ENCODE measurements around the gene RBM23. TPM values are rescaled to one million over a fixed set of nuclear protein-coding genes. Genes with fewer than 3 reads are reported as not detected.

Gene RBM23
- total RNA-seq = 89.1 and 179 TPM in 2 replicates

GRCh38 chr14:22918804-22919600 lies at the start of gene RBM23:
TSS of gene RBM23 (minus strand) at chr14:22919149.

GRCh38 chr14:22929104-22929960 lies 10.4 kb upstream of the RBM23 start, which contains the start of gene PRMT5:
TSS of gene PRMT5 (minus strand) at chr14:22929376. CDS start at chr14:22929361, 15 bp downstream.

DNA sequence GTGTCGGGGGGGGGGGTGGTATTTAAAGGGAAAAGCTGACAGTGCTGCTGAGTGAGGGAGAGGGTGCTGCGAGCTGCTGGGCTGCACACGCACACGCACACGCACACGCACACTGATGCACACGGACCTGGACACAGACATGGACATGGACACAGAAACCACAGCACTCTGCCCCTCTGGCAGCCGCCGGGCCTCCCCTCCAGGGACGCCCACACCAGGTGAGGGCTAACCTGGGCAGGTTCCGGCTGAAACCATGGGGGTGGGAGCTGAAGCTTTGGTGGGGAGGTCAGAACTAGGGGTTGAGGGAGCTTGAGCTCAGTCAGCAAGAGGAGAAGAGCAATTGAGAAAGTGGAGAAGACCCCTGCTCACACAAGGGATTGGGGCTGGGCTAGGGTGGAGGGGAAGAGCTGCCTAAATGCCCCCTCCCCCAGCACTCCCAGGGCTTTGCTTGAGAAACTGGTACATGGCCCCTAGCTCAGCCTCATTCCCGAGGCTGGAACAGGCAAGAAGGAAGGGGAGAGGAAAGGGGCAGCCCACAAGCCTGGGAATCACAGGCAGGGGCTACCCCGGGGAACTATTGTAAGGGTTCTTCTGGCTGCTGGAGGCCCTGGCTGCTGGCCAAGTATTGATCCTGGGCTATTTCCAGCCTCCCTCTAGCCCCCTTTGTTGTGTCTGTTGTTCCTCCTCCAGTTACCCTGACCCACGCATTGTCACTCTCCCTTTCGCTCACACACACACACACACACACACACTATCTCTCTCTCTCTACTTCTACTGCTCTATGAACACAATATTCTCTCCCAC lies 35.6 kb downstream of the RBM23 start, which contains the start of gene REM2:
TSS of gene REM2 (plus strand) at position 50 of the 804 bp plus-strand sequence. CDS start at position 116, 66 bp downstream.

GRCh38 chr14:22871224-22872032 lies 47.5 kb downstream of the RBM23 start, which contains the start of gene LRP10:
TSS of gene LRP10 (plus strand) at chr14:22871740. CDS start at chr14:22872304, 564 bp downstream.

Small RNA genes lying within 50 kb of the gene (small RNA-seq; reads per million reads assigned to genes)
- gene RF00019 = not detected

Other genes starting within 250 kb of the RBM23 start
- gene OXA1L, start 152.5 kb downstream of the RBM23 start, total RNA-seq = 60.4 and 72.4 TPM in 2 replicates
- 4.9 and 6.1 TPM in 2 replicates for gene SLC7A7, start 103.7 kb downstream of the RBM23 start, total RNA-seq
- gene MRPL52, start 89.3 kb downstream of the RBM23 start, total RNA-seq = 24.6 and 26.2 TPM in 2 replicates
- gene MMP14, start 82.6 kb downstream of the RBM23 start, total RNA-seq = 336 and 393 TPM in 2 replicates
- 97.4 and 113 TPM in 2 replicates for gene LRP10, start 47.4 kb downstream of the RBM23 start, total RNA-seq
- under 0.01 TPM in 1 of 2 replicates, not detected in the other for gene REM2, start 35.9 kb downstream of the RBM23 start, total RNA-seq
- gene PRMT5, start 10.2 kb upstream of the RBM23 start, total RNA-seq = 42.9 and 45.8 TPM in 2 replicates
- 36.8 and 54.7 TPM in 2 replicates for gene HAUS4, start 37.9 kb upstream of the RBM23 start, total RNA-seq
- 65.6 and 75.0 TPM in 2 replicates for gene AJUBA, start 63.4 kb upstream of the RBM23 start, total RNA-seq
- gene C14orf93, start 91.0 kb upstream of the RBM23 start, total RNA-seq = 9.2 and 12.0 TPM in 2 replicates
- gene PSMB5, start 115.8 kb upstream of the RBM23 start, total RNA-seq = 119 and 140 TPM in 2 replicates
- not detected in 2 replicates for gene PSMB11, start 123.1 kb upstream of the RBM23 start, total RNA-seq
- 4.1 and 4.6 TPM in 2 replicates for gene CDH24, start 138.4 kb upstream of the RBM23 start, total RNA-seq
- 103 and 105 TPM in 2 replicates for gene ACIN1, start 176.0 kb upstream of the RBM23 start, total RNA-seq
- gene C14orf119, start 176.4 kb upstream of the RBM23 start, total RNA-seq = 44.0 and 45.7 TPM in 2 replicates
- gene CIROP, start 185.8 kb upstream of the RBM23 start, total RNA-seq = 0.26 TPM in 1 of 2 replicates, not detected in the other
- 0.13 TPM in 1 of 2 replicates, not detected in the other for gene CEBPE, start 200.1 kb upstream of the RBM23 start, total RNA-seq